Keratinocyte (primary cell): ENCODE data around the gene TNPO1.

Source experiments
- EZH2 ChIP-seq: IDR thresholded peaks from one replicate; pipeline ENCODE4 v1.6.1; 2012; ENCODE audit warnings: inconsistent platforms, mild to moderate bottlenecking, low read length, moderate library complexity
- TF ChIP-seq, protein P1 (sequence below), 3 experiments: IDR thresholded peaks in 1 of 3; conservative IDR thresholded peaks in 1 of 3; optimal IDR thresholded peaks in 1 of 3; 2 replicates in 2 of 3; 3 replicates in 1 of 3; pipeline versions ENCODE3 to v1.5.1; 2011; ENCODE audit warnings: low read length in 3 of 3, mild to moderate bottlenecking in 3 of 3, moderate library complexity in 2 of 3, control low read depth in 1 of 3, inconsistent platforms in 1 of 3; ENCODE audit not compliant: insufficient read depth in 2 of 3; ENCODE audit errors: extremely low read depth in 1 of 3

DNA sequence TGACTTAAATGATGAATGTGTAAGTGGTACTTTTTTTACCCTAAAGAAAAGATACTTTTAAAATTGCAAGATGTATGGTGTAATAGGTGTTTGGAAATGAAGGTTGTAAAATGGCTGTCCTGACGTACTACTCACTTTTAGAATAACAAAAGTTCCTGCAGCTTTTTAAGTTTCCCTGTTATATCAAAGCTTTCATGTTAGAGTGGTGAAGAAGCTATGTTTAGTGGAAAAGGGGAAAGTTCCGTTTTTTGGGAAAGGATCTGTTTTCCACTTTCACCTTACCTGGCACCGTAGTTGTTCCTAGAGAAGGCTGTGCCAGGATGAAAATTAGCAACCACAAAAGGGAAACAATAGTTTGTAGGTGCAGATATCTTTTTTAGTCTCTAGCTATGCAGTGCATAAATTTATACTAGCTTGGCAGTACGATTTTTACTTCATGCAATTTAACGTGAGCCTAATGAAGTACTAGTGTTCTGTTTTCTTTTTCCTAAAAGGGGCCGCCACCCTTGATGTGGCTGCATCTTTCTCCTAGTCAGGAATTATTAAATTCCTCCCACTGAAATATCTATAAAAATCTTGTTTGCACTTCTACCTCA, 1.3 kb downstream of the TNPO1 start:
- TF ChIP-seq, protein P1, sequence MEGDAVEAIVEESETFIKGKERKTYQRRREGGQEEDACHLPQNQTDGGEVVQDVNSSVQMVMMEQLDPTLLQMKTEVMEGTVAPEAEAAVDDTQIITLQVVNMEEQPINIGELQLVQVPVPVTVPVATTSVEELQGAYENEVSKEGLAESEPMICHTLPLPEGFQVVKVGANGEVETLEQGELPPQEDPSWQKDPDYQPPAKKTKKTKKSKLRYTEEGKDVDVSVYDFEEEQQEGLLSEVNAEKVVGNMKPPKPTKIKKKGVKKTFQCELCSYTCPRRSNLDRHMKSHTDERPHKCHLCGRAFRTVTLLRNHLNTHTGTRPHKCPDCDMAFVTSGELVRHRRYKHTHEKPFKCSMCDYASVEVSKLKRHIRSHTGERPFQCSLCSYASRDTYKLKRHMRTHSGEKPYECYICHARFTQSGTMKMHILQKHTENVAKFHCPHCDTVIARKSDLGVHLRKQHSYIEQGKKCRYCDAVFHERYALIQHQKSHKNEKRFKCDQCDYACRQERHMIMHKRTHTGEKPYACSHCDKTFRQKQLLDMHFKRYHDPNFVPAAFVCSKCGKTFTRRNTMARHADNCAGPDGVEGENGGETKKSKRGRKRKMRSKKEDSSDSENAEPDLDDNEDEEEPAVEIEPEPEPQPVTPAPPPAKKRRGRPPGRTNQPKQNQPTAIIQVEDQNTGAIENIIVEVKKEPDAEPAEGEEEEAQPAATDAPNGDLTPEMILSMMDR (optimal IDR thresholded peaks at IDR 0.05 in 1 of 3, IDR thresholded peaks at IDR 0.05 in 1 of 3, conservative IDR thresholded peaks at IDR 0.05 in 1 of 3; ENCODE audit: extremely low read depth in 1 of 3, insufficient read depth in 2 of 3, low read length in 3 of 3), result no peak
- no peak for TF ChIP-seq EZH2
